Neural cell (in vitro differentiated cells): Measurements from ENCODE around the gene RACK1. TPM values are rescaled to one million over a fixed set of nuclear protein-coding genes. Genes with fewer than 3 reads are reported as not detected.
"Not testable (repeated sequence)": the region's sequence is repeated elsewhere in the genome, so short reads cannot be mapped to it uniquely, and the experiment has no call there.

Source experiments
- H2AFZ ChIP-seq: fragments of 200-600, 300-800 bp; sonication (generic), shearing (Covaris generic); 2 replicates; pipeline ENCODE4 v1.6.0; 2014; ENCODE audit warnings: low read depth, mild to moderate bottlenecking, antibody characterized with exemption, low read length, moderate library complexity
- H3F3A ChIP-seq: fragments of 200-600 bp; shearing (Covaris generic); 2 replicates; pipeline ENCODE4 v1.6.1; 2016; ENCODE audit warnings: mild to moderate bottlenecking, moderate library complexity, mixed read lengths, antibody characterized with exemption, low read length; ENCODE audit not compliant: insufficient read depth, poor library complexity, severe bottlenecking
- H3K27ac ChIP-seq: fragments of 200-600, 300-800 bp; sonication (generic), shearing (Covaris generic); 2 replicates; pipeline ENCODE4 v1.5.1; 2014; ENCODE audit warnings: mild to moderate bottlenecking, low read length, moderate library complexity
- H3K27me3 ChIP-seq: fragments of 300-800, 200-600 bp; sonication (generic), shearing (Covaris generic); 2 replicates; pipeline ENCODE4 v1.6.0; 2014; ENCODE audit warnings: mild to moderate bottlenecking, low read depth, low read length, moderate library complexity; ENCODE audit not compliant: insufficient read depth
- H3K36me3 ChIP-seq: fragments of 300-800, 200-600 bp; sonication (generic), shearing (Covaris generic); 2 replicates; pipeline ENCODE4 v1.5.1; 2014; ENCODE audit warnings: mild to moderate bottlenecking, antibody characterized with exemption, low read length, moderate library complexity; ENCODE audit not compliant: insufficient read depth
- H3K4me2 ChIP-seq: fragments of 300-800, 200-600 bp; sonication (generic), shearing (Covaris generic); 2 replicates; pipeline ENCODE4 v1.6.0; 2014; ENCODE audit warnings: mild to moderate bottlenecking, low read length
- H3K4me3 ChIP-seq: fragments of 300-800, 200-600 bp; sonication (generic), shearing (Covaris generic); 2 replicates; pipeline ENCODE4 v1.5.1; 2014; ENCODE audit warnings: mild to moderate bottlenecking, low read length, moderate library complexity
- H3K79me2 ChIP-seq: fragments of 200-600 bp; shearing (Covaris generic); replicated peaks from 2 replicates; pipeline ENCODE4 v1.6.0; 2014; ENCODE audit warnings: mild to moderate bottlenecking, low read length, moderate library complexity; ENCODE audit not compliant: insufficient read depth
- H3K9ac ChIP-seq: fragments of 300-800, 200-600 bp; sonication (generic), shearing (Covaris generic); 2 replicates; pipeline ENCODE4 v1.6.1; 2016; ENCODE audit warnings: mild to moderate bottlenecking, low read length, mixed read lengths
- H3K9me2 ChIP-seq: fragments of 200-600 bp; shearing (Covaris generic); 2 replicates; pipeline ENCODE4 v1.6.1; 2016; ENCODE audit warnings: mild to moderate bottlenecking, low read length, mixed read lengths; ENCODE audit not compliant: insufficient read depth
- H3K9me3 ChIP-seq: fragments of 200-600, 300-800 bp; sonication (generic), shearing (Covaris generic); 2 replicates; pipeline ENCODE4 v1.6.1; 2016; ENCODE audit warnings: mild to moderate bottlenecking, mixed run types, low read length, moderate library complexity, mixed read lengths
- H4K20me1 ChIP-seq: fragments of 200-600 bp; shearing (Covaris generic); 2 replicates; pipeline ENCODE4 v1.6.1; 2016; ENCODE audit warnings: mild to moderate bottlenecking, mixed run types; ENCODE audit not compliant: insufficient read depth
- CTCF ChIP-seq: fragments of 450-650 bp; IDR thresholded peaks from 2 replicates; pipeline ENCODE4 v1.5.1; 2014; ENCODE audit warnings: antibody characterized with exemption, mild to moderate bottlenecking, moderate library complexity; ENCODE audit not compliant: poor library complexity, severe bottlenecking
- EP300 ChIP-seq: fragments of 450-650 bp; conservative IDR thresholded peaks from 2 replicates; pipeline ENCODE4 v1.6.1; 2014; ENCODE audit warnings: antibody characterized with exemption, mild to moderate bottlenecking, moderate library complexity; ENCODE audit not compliant: poor library complexity, severe bottlenecking
- EZH2 ChIP-seq: fragments of 200-600, 300-800 bp; shearing (Covaris generic), sonication (generic); IDR thresholded peaks from 2 replicates; pipeline ENCODE4 v1.6.1; 2014; ENCODE audit warnings: antibody characterized with exemption, low read length, borderline replicate concordance, mild to moderate bottlenecking; ENCODE audit not compliant: insufficient read depth, poor library complexity, severe bottlenecking
- MXI1 ChIP-seq: fragments of 450-650 bp; conservative IDR thresholded peaks from 2 replicates; pipeline ENCODE4 v1.6.1; 2014; ENCODE audit warnings: antibody characterized with exemption, mild to moderate bottlenecking; ENCODE audit not compliant: poor library complexity, severe bottlenecking
- POLR2AphosphoS5 ChIP-seq: IDR thresholded peaks from 2 replicates; pipeline ENCODE4 v1.6.1; 2012
- RAD21 ChIP-seq: fragments of 450-650 bp; conservative IDR thresholded peaks from 2 replicates; pipeline ENCODE4 v1.6.1; 2014; ENCODE audit warnings: antibody characterized with exemption, mild to moderate bottlenecking, moderate library complexity
- SMC3 ChIP-seq: fragments of 450-650 bp; conservative IDR thresholded peaks from 2 replicates; pipeline ENCODE4 v1.6.1; 2014; ENCODE audit warnings: antibody characterized with exemption, mild to moderate bottlenecking, moderate library complexity; ENCODE audit not compliant: poor library complexity
- TAF1 ChIP-seq: IDR thresholded peaks from 2 replicates; pipeline ENCODE4 v1.6.1; 2012; ENCODE audit warnings: low read depth
- polyA minus RNA-seq: library from RNA; depleted of rRNA, polyadenylated mRNA; stranded (reverse); fragments of >200 nt; gene quantifications from 2 replicates; pipeline ENCODE4 v1.2.3, GENCODE V29; 2014
- polyA plus RNA-seq: library from polyadenylated mRNA; depleted of rRNA; stranded (reverse); fragments of >200 nt; gene quantifications from 2 replicates; pipeline ENCODE4 v1.2.3, GENCODE V29; 2014
- TF ChIP-seq, protein P1 (sequence below): IDR thresholded peaks from 2 replicates; pipeline ENCODE4 v1.6.1; 2012; ENCODE audit warnings: borderline replicate concordance

Gene RACK1
- 2,178 and 2,281 TPM in 2 replicates for polyA plus RNA-seq
- 1,575 and 1,611 TPM in 2 replicates for polyA minus RNA-seq

GRCh38 chr5:181243564-181244343 lies at the start of gene RACK1:
RACK1 (minus strand) TSS chr5:181243906; CDS start chr5:181243800, 106 bp downstream.
- peak within 1 kb of the TSS; percentile 85 for H3K4me2 ChIP-seq
- H4K20me1 ChIP-seq = no peaks in the 10 kb centered on the region
- H3K9me3 ChIP-seq = no peaks in the 10 kb centered on the region
- H3K9ac ChIP-seq = peak within 1 kb of the TSS; percentile 74
- no peaks in the 10 kb centered on the region for H3K9me2 ChIP-seq
- peak within 1 kb of the TSS; percentile 96 for H3K4me3 ChIP-seq
- H3K79me2 ChIP-seq = peaks cover 62% of the 10 kb centered on the region
- peak within 1 kb of the TSS; percentile 93 for H3K27ac ChIP-seq
- peaks cover 4% of the 10 kb centered on the region for H3K36me3 ChIP-seq
- TF ChIP-seq, protein P1, sequence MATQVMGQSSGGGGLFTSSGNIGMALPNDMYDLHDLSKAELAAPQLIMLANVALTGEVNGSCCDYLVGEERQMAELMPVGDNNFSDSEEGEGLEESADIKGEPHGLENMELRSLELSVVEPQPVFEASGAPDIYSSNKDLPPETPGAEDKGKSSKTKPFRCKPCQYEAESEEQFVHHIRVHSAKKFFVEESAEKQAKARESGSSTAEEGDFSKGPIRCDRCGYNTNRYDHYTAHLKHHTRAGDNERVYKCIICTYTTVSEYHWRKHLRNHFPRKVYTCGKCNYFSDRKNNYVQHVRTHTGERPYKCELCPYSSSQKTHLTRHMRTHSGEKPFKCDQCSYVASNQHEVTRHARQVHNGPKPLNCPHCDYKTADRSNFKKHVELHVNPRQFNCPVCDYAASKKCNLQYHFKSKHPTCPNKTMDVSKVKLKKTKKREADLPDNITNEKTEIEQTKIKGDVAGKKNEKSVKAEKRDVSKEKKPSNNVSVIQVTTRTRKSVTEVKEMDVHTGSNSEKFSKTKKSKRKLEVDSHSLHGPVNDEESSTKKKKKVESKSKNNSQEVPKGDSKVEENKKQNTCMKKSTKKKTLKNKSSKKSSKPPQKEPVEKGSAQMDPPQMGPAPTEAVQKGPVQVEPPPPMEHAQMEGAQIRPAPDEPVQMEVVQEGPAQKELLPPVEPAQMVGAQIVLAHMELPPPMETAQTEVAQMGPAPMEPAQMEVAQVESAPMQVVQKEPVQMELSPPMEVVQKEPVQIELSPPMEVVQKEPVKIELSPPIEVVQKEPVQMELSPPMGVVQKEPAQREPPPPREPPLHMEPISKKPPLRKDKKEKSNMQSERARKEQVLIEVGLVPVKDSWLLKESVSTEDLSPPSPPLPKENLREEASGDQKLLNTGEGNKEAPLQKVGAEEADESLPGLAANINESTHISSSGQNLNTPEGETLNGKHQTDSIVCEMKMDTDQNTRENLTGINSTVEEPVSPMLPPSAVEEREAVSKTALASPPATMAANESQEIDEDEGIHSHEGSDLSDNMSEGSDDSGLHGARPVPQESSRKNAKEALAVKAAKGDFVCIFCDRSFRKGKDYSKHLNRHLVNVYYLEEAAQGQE = peak; percentile 99
- TF ChIP-seq EZH2 (no peak), RAD21 (no peak), SMC3 (peak; percentile 27), POLR2AphosphoS5 (peak; percentile 96), TAF1 (peak; percentile 99), MXI1 (peak; percentile 95), EP300 (peak; percentile 42), CTCF (no peak)
- peak within 1 kb of the TSS; percentile 57 for H2AFZ ChIP-seq
- H3F3A ChIP-seq = no peaks in the 10 kb centered on the region
- no peaks in the 10 kb centered on the region for H3K27me3 ChIP-seq

DNA sequence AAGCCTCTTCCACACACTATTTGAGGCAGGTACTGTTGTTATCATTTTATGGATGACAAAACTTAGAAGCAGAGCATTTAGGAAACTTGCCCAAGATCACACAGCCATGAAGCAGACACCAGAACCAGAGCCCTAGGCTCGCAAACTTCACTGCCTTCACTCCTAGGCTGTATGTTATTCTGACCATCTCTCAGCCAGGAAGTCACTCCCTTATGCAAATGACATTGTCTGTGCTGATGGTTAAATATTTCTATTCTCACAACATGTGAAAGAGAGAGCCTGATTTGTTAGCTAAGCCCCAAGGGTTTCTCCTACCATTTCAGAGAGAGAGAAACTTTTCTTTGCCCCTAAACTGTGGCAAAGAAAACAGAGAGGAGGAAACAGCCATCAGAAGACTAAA lies 43.6 kb upstream of the RACK1 start:
- H3K36me3 ChIP-seq, H2AFZ ChIP-seq, H3K9me2 ChIP-seq, H3F3A ChIP-seq, H3K9me3 ChIP-seq, H3K27me3 ChIP-seq, H3K4me3 ChIP-seq, H4K20me1 ChIP-seq, H3K27ac ChIP-seq, H3K4me2 ChIP-seq, H3K9ac ChIP-seq: not testable (repeated sequence)
- peaks cover 13% of the 10 kb centered on the region for H3K79me2 ChIP-seq

GRCh38 chr5:181285962-181286705 lies 42.4 kb upstream of the RACK1 start:
- H3K36me3 ChIP-seq, H4K20me1 ChIP-seq, H3K9me2 ChIP-seq, H2AFZ ChIP-seq, H3K27ac ChIP-seq, H3K27me3 ChIP-seq, H3K4me2 ChIP-seq, H3F3A ChIP-seq, H3K9me3 ChIP-seq, H3K4me3 ChIP-seq, H3K9ac ChIP-seq: not testable (repeated sequence)
- peaks cover 13% of the 10 kb centered on the region for H3K79me2 ChIP-seq

DNA sequence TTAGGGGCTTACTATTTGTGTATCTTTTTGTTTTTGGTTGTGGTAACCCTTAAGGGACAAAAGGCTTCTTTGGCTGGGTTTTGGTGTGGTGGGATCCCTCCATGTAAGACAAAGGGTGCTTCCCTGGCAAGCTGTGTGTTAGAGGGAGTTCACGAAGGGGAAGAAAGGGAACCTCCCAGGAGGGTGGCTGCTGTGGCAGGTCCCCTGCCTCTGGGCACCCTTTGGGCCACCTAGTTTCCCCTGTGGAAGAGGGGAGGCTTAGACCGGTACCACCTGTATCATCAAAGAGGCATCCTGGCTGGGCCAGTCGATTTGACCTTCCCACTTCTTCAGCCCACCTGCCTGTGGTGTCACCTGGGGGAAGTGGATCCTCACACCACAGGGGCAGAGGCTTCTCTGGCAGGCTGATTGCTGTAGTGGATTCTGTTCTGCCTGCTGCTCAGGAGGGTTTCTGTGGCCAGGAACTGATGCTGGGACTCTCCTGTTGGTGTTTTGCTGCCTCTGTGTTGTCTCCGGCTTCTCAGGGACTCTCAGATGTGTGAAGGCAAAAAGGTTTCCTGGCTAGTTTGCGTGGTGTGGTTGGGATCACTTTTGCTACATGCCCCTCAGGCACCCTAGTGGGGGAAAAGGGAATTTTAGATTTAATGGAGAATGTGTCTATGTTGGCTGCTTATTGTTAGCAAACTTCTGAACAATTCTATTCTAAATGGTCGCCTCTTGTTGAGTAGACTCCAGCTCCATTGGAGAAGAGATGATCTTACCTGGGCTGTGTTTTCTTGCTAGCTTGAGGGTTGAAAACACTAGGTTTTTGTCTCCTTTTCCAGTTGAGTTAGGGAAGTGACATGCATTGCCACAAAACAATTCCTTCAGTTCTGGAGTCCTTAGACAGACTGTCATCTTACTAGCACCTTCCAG lies 40.4 kb upstream of the RACK1 start:
- not testable (repeated sequence) for H3K9me2 ChIP-seq, H2AFZ ChIP-seq, H3K9me3 ChIP-seq, H3K4me3 ChIP-seq, H3K9ac ChIP-seq, H3K27me3 ChIP-seq, H4K20me1 ChIP-seq, H3K36me3 ChIP-seq, H3K27ac ChIP-seq, H3F3A ChIP-seq, H3K4me2 ChIP-seq
- peaks cover 13% of the 10 kb centered on the region for H3K79me2 ChIP-seq
